AG04449 (cell line): ENCODE results near the gene SLC6A13.
"Not testable (repeated sequence)": the region's sequence is repeated elsewhere in the genome, so short reads cannot be mapped to it uniquely, and the experiment has no call there.

Experiments
- CTCF ChIA-PET: fragments of 350-600 bp; formaldehyde crosslinking; extraction: SDS; loops from one replicate; lab custom pipeline; 2021; ENCODE audit warnings: antibody characterized with exemption; lab: Yijun Ruan, JAX
- POLR2A ChIA-PET: fragments of 400-600, 350-600 bp; formaldehyde crosslinking; extraction: SDS; loops from one replicate; lab custom pipeline; 2020; ENCODE audit warnings: antibody characterized with exemption, inconsistent platforms; lab: Yijun Ruan, JAX
- DNase-seq: peaks from one replicate; pipeline ENCODE4 v3.0.0-alpha.2; 2010; ENCODE audit warnings: low read depth, low spot score
- H3K4me3 ChIP-seq: 2 replicates; pipeline ENCODE4 v1.5.1; 2011; ENCODE audit warnings: low read depth, mild to moderate bottlenecking, control low read depth, low read length
- CTCF ChIP-seq: IDR thresholded peaks from one replicate; pipeline ENCODE4 v1.5.1; 2011; ENCODE audit warnings: mild to moderate bottlenecking, moderate library complexity, low read length, control low read depth, inconsistent platforms; ENCODE audit not compliant: insufficient read depth; ENCODE audit errors: missing control alignments

The SLC6A13 gene

GRCh38 chr12:220946-221550, 41.6 kb downstream of the SLC6A13 start:
- DNase-seq = no peak
- TF ChIP-seq CTCF = no peak
- ChIA-PET CTCF (interaction anchor here (0.9 to 2.3 kb wide), 3 partner anchors 8 to 12 kb away, joined by 3 to 13 read pairs (median 4); no protein-coding TSS in a partner anchor), POLR2A (no interaction called here)
- no peak overlapping the region for H3K4me3 ChIP-seq

DNA sequence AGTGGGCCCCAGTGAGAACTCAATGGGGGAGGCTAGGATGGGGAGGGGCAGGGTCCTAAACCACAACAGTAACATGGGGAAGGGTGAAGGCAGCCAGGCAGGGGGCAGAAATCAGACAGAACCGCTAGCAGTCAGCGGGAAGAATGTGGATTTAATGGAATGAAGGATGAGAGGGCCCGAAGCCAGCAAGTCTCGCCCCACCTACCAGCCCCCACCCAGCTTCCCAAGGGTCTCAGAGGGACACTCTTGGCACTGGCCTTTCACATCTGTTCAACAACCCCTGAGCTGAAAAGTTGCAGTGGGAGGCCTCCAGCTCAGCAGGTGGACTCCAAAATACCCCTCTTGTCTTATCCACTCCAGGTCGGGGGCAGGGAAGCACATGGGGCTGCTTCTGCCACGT, 42.1 kb downstream of the SLC6A13 start:
- ChIA-PET POLR2A (no interaction called here), CTCF (interaction anchor here (0.9 to 2.3 kb wide), 4 partner anchors 9 to 13 kb away, joined by 3 to 13 read pairs (median 4); no protein-coding TSS in a partner anchor)
- DNase-seq = no peak
- TF ChIP-seq CTCF = no peak
- H3K4me3 ChIP-seq = no peak overlapping the region

- CTCF ChIA-PET = interaction anchor here (0.9 to 2.3 kb wide), 5 partner anchors 9 to 14 kb away, joined by 3 to 13 read pairs (median 4); no protein-coding TSS in a partner anchor
- POLR2A ChIA-PET = no interaction called here
- TF ChIP-seq CTCF = peak; percentile 71
- H3K4me3 ChIP-seq = no peak overlapping the region
- no peak for DNase-seq
Observed at GRCh38 chr12:219891-220352, 42.7 kb downstream of the SLC6A13 start.

GRCh38 chr12:218728-219590, 43.7 kb downstream of the SLC6A13 start:
- H3K4me3 ChIP-seq = no peak overlapping the region
- CTCF ChIA-PET = interaction anchor here (1.3 to 2.3 kb wide), 4 partner anchors 8 to 14 kb away, joined by 4 to 13 read pairs (median 4); no protein-coding TSS in a partner anchor
- POLR2A ChIA-PET = no interaction called here

DNA sequence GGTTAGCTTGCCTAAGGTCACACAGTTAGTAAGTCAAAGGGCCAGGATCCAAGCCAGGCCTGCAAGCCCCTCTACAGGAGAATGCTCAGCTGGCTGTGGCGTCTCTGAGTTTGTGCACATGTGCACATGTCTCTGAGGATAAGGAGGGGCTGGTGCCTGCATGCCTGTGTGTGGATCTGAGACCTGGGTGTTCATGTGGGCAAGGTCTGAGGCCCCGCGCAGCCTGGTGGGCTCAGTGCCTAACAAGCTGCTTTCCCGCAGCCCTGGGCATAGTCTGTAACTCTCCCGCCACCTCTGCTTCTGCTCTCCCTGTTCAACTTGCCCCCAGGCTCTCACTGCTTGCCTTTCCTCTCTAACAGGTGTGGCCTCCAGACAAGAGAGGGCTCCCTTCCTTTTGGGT, 44.4 kb downstream of the SLC6A13 start:
- DNase-seq = no peak
- ChIA-PET CTCF (interaction anchor here (2.3 kb wide), 1 partner anchor 14 kb away, joined by 5 read pairs; no protein-coding TSS in a partner anchor), POLR2A (no interaction called here)
- no peak for TF ChIP-seq CTCF
- no peak overlapping the region for H3K4me3 ChIP-seq

More at GRCh38 chr12:218728-219590, 43.7 kb downstream of the SLC6A13 start:
- TF ChIP-seq CTCF = no peak
- no peak for DNase-seq

GRCh38 chr12:217029-217428, 45.6 kb downstream of the SLC6A13 start:
- CTCF ChIA-PET, H3K4me3 ChIP-seq, DNase-seq, POLR2A ChIA-PET: not testable (repeated sequence)
